ACC112 (cell line): ENCODE measurements around the gene IL9.

Experiments used
- H2AFZ ChIP-seq: fragments of 200-600 bp; sonication (generic); one replicate; pipeline ENCODE4 v1.6.0; 2017; ENCODE audit warnings: antibody characterized with exemption, low read length; ENCODE audit not compliant: unreplicated experiment
- H3K27ac ChIP-seq: fragments of 200-600 bp; sonication (generic); 2 replicates; pipeline ENCODE4 v1.5.1; 2014; ENCODE audit warnings: low read depth, mild to moderate bottlenecking, antibody characterized with exemption, low read length, moderate library complexity
- H3K27me3 ChIP-seq: fragments of 200-600 bp; sonication (generic); 2 replicates; pipeline ENCODE4 v1.6.1; 2014; ENCODE audit warnings: mild to moderate bottlenecking, antibody characterized with exemption, low read length, moderate library complexity, mixed read lengths; ENCODE audit not compliant: insufficient read depth
- H3K36me3 ChIP-seq: fragments of 200-600 bp; sonication (generic); 2 replicates; pipeline ENCODE4 v1.6.1; 2016; ENCODE audit warnings: mild to moderate bottlenecking, antibody characterized with exemption, low read length, moderate library complexity, mixed read lengths; ENCODE audit not compliant: insufficient read depth
- H3K4me1 ChIP-seq: fragments of 200-600 bp; sonication (generic); one replicate; pipeline ENCODE4 v1.6.1; 2016; ENCODE audit warnings: low read length, mixed read lengths; ENCODE audit not compliant: insufficient read depth, unreplicated experiment, control insufficient read depth
- H3K4me3 ChIP-seq: fragments of 200-600 bp; sonication (generic); 2 replicates; pipeline ENCODE4 v1.5.1; 2014; ENCODE audit warnings: mild to moderate bottlenecking, low read depth, low read length
- H3K79me2 ChIP-seq: fragments of 200-600 bp; sonication (generic); one replicate; pipeline ENCODE4 v1.6.0; 2016; ENCODE audit warnings: low read length; ENCODE audit not compliant: control insufficient read depth, unreplicated experiment, insufficient read depth

Gene IL9

DNA sequence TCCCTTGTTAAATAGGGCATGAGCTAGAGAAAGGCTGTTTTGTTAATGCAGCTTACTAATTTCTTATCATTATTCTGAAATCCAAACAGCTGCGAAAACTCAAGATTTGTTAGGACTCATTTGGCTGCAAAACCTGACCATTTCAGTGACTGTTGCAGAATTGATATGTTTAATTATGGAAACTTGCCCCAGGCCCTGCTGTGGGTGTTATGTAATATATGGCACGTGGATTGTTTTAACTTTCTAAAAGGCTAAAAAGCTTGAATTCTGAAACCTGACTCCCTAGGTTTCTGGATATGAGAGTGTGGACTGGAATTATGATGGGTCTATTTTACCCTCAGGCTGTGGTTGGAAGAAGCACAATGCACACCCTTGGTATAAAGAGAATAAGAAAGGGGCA lies 4.4 kb downstream of the IL9 start:
- H3K79me2 ChIP-seq, result no peaks in the 10 kb centered on the region
- H3K4me1 ChIP-seq, result no peaks in the 10 kb centered on the region
- H3K27ac ChIP-seq, result no peak overlapping the region
- no peak overlapping the region for H3K4me3 ChIP-seq
- H3K27me3 ChIP-seq, result no peaks in the 10 kb centered on the region
- no peak overlapping the region for H2AFZ ChIP-seq
- no peaks in the 10 kb centered on the region for H3K36me3 ChIP-seq

- Histone ChIP-seq H2AFZ (no peak overlapping the region), H3K27me3 (no peaks in the 10 kb centered on the region), H3K4me3 (no peak overlapping the region), H3K4me1 (no peaks in the 10 kb centered on the region), H3K79me2 (no peaks in the 10 kb centered on the region), H3K36me3 (no peaks in the 10 kb centered on the region), H3K27ac (no peak overlapping the region)
These were observed 4.8 kb downstream of the IL9 start for GRCh38 chr5:135890867-135891266.

- no peak overlapping the region for H2AFZ ChIP-seq
- no peaks in the 10 kb centered on the region for H3K79me2 ChIP-seq
- H3K4me3 ChIP-seq, result no peak overlapping the region
- H3K4me1 ChIP-seq, result no peaks in the 10 kb centered on the region
- no peaks in the 10 kb centered on the region for H3K36me3 ChIP-seq
- no peak overlapping the region for H3K27ac ChIP-seq
- H3K27me3 ChIP-seq, result peaks cover 3% of the 10 kb centered on the region; the same call in 1 of the 2 replicates
These were observed 5.3 kb downstream of the IL9 start for GRCh38 chr5:135890296-135890695.

DNA sequence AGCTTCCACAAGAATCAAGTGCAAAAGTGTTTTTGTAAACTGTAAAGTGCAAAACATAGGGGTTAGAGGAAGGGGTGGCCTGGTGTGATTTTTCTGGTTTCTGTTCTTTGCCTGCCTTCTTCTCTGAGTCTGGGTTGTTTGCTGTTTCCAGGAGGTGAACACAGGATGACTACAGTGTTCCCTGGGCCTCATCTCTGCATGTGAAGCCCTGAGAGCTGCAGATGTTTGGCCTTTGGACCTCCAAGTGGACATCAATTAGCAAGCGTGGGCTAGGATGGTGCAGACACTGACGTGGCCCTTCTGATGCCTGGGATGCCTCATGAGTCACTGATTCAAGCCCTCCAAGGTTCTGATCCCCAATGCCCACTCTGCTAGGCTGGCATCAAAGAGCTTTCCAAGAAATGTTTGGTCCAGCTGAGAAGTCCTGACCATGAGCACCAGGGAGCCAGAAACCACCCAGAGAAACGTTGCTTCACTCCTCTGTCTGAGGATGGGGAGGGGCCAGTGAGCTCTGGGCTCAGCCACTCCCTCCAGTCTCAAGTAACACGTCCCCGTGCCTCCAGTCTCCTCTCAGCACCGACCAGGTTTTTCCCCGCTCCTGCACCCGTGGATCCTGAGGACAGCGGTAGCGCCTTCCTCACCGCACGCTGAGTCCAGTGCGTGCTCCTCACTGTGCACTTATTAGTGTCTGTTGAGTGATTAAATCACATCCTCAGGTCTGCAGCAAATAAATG lies 7.6 kb downstream of the IL9 start:
- no peak overlapping the region for H3K27ac ChIP-seq
- no peak overlapping the region for H3K4me3 ChIP-seq
- no peaks in the 10 kb centered on the region for H3K4me1 ChIP-seq
- H3K27me3 ChIP-seq, result peaks cover 21% of the 10 kb centered on the region
- no peaks in the 10 kb centered on the region for H3K79me2 ChIP-seq
- H2AFZ ChIP-seq, result no peak overlapping the region
- H3K36me3 ChIP-seq, result no peaks in the 10 kb centered on the region

- Histone ChIP-seq H2AFZ (no peak overlapping the region), H3K27ac (no peak overlapping the region), H3K4me3 (no peak overlapping the region)
These were observed 8.2 kb downstream of the IL9 start for GRCh38 chr5:135887447-135887864.

GRCh38 chr5:135886136-135886535 lies 9.5 kb downstream of the IL9 start:
- Histone ChIP-seq H3K79me2 (no peaks in the 10 kb centered on the region), H3K36me3 (no peaks in the 10 kb centered on the region), H3K27me3 (peaks cover 37% of the 10 kb centered on the region), H3K27ac (no peak overlapping the region), H2AFZ (no peak overlapping the region), H3K4me3 (no peak overlapping the region), H3K4me1 (no peaks in the 10 kb centered on the region)

More at GRCh38 chr5:135887447-135887864, 8.2 kb downstream of the IL9 start:
- Histone ChIP-seq H3K79me2 (no peaks in the 10 kb centered on the region), H3K4me1 (no peaks in the 10 kb centered on the region), H3K27me3 (peaks cover 27% of the 10 kb centered on the region), H3K36me3 (no peaks in the 10 kb centered on the region)

DNA sequence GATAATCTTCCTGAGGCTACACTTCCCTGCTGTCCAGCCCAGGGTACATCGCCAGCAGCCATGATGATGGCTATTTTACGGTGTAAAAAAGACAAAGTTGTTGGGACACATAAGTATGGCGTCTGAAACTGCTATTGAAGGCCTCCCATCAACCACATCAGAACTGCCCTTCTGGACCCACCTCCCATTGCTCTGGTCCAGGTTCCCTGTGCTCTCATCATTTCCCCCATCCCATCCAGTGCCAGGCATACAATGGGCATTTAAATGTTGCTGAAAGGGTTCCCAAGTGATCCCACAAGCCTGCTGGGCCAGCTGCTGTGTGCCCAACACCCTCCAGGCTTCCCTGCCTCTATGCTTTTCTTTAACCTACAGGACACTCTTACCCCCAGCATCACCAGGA lies 10.6 kb downstream of the IL9 start:
- no peak overlapping the region for H2AFZ ChIP-seq
- H3K79me2 ChIP-seq, result no peaks in the 10 kb centered on the region
- no peak overlapping the region for H3K4me3 ChIP-seq
- peaks cover 38% of the 10 kb centered on the region for H3K27me3 ChIP-seq
- no peaks in the 10 kb centered on the region for H3K36me3 ChIP-seq
- peaks cover 5% of the 10 kb centered on the region for H3K4me1 ChIP-seq
- H3K27ac ChIP-seq, result no peak overlapping the region

- H3K27ac ChIP-seq, result no peak overlapping the region
- peaks cover 38% of the 10 kb centered on the region for H3K27me3 ChIP-seq
- no peaks in the 10 kb centered on the region for H3K79me2 ChIP-seq
- peaks cover 5% of the 10 kb centered on the region for H3K4me1 ChIP-seq
- no peaks in the 10 kb centered on the region for H3K36me3 ChIP-seq
- no peak overlapping the region for H2AFZ ChIP-seq
- H3K4me3 ChIP-seq, result no peak overlapping the region
These were observed 12.2 kb downstream of the IL9 start for GRCh38 chr5:135883441-135883840.

DNA sequence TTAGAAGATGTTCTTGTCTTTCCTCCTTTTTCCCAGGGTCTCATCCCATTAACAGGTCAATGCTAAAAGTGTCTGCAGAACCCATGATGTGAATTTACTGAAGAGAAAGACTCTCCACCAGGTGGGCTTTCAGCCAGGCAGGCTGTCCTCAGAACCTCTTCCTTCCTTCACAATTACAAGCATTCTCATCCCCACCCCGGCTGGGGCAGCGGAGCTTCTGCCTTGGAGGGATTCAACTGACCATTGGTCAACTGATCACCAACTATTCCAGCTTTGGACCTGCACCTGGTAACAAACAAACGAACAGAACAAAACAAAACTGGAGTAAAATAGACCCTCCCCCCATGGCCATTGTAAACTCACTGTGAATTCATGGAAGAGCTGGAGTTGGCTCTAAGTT lies 12.6 kb downstream of the IL9 start:
- no peak overlapping the region for H3K27ac ChIP-seq
- peaks cover 38% of the 10 kb centered on the region for H3K27me3 ChIP-seq
- H3K36me3 ChIP-seq, result no peaks in the 10 kb centered on the region
- peaks cover 5% of the 10 kb centered on the region for H3K4me1 ChIP-seq
- no peak overlapping the region for H3K4me3 ChIP-seq
- H2AFZ ChIP-seq, result no peak overlapping the region
- H3K79me2 ChIP-seq, result no peaks in the 10 kb centered on the region

DNA sequence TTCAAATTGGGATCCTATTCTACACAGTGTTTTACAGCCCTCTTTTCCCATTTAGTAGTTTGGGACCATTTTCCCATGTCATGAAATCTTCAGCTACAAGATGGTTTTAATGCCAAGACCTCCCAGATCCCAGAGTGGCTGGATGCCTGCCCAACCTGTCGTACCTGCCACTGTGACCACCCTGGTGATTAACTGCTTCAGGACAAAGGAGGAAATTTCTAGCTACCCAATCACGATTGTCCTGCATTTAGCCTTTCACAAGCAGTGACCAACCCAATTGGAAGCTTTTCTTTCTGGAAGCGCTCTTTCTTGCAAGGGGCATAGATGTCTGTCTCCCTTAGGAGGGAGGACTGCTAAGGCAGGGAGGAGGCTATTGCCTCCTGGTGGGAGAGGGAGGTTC lies 13.8 kb downstream of the IL9 start:
- Histone ChIP-seq H3K27me3 (peaks cover 38% of the 10 kb centered on the region), H2AFZ (no peak overlapping the region), H3K4me3 (no peak overlapping the region), H3K4me1 (peaks cover 5% of the 10 kb centered on the region), H3K79me2 (no peaks in the 10 kb centered on the region), H3K27ac (no peak overlapping the region), H3K36me3 (no peaks in the 10 kb centered on the region)

DNA sequence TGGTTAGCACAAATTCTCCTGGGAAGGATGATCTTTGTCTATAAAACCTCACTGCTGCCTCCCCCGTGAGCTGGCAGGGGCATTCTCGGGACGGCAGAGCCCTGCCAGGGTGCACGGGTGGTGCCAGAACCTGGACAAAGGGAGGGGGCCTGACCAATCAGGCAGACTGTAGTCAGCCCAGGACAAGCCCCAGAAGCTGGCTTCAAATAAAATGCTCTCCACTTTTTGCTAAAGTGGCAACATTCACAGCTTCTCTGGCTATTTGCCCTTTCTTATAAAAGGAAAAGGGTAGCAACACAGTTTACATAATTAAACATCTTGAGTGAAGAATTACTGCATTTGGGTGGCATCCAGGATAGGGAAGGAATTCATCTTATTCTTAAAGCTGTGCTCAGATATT lies 14.4 kb downstream of the IL9 start:
- no peak overlapping the region for H3K4me3 ChIP-seq
- H3K4me1 ChIP-seq, result peaks cover 5% of the 10 kb centered on the region
- H3K36me3 ChIP-seq, result no peaks in the 10 kb centered on the region
- no peak overlapping the region for H2AFZ ChIP-seq
- H3K27ac ChIP-seq, result no peak overlapping the region
- H3K79me2 ChIP-seq, result no peaks in the 10 kb centered on the region
- H3K27me3 ChIP-seq, result peaks cover 38% of the 10 kb centered on the region
